HepG2 (cell line): ENCODE measurements around the gene SEPTIN2. TPM values are rescaled to one million over a fixed set of nuclear protein-coding genes. Genes with fewer than 3 reads are reported as not detected.

ENCODE experiments used
- ATF3 ChIP-seq: sonication (generic); formaldehyde crosslinking; IDR thresholded peaks from 2 replicates; pipeline ENCODE4 v1.4.0; 2020; ENCODE audit warnings: missing genetic modification reagents
- CEBPG ChIP-seq: IDR thresholded peaks from 2 replicates; pipeline ENCODE4 v1.6.1; 2016
- ELF4 ChIP-seq: sonication (generic); formaldehyde crosslinking; IDR thresholded peaks from 2 replicates; pipeline ENCODE4 v1.5.0; 2020; ENCODE audit warnings: missing genetic modification reagents, mild to moderate bottlenecking, moderate library complexity, borderline replicate concordance
- ETS1 ChIP-seq: sonication (generic); formaldehyde crosslinking; IDR thresholded peaks from 2 replicates; pipeline ENCODE4 v1.4.0; 2020; ENCODE audit warnings: missing genetic modification reagents
- KAT8 ChIP-seq: IDR thresholded peaks from 2 replicates; pipeline ENCODE4 v1.6.1; 2016; ENCODE audit warnings: missing genetic modification reagents, missing compliant biosample characterization
- KLF6 ChIP-seq: IDR thresholded peaks from 2 replicates; pipeline ENCODE4 v1.8.0; 2016; ENCODE audit warnings: missing biosample characterization, missing genetic modification reagents
- MED13 ChIP-seq: sonication (generic); formaldehyde crosslinking; IDR thresholded peaks from 2 replicates; pipeline ENCODE4 v1.5.0; 2020; ENCODE audit warnings: missing genetic modification reagents
- MIER2 ChIP-seq: IDR thresholded peaks from 2 replicates; pipeline ENCODE4 v1.6.1; 2016; ENCODE audit warnings: missing biosample characterization, missing genetic modification reagents
- NCOA2 ChIP-seq: sonication (generic); formaldehyde crosslinking; IDR thresholded peaks from 2 replicates; pipeline ENCODE4 v1.8.0; 2022; ENCODE audit warnings: inconsistent platforms
- NFRKB ChIP-seq: fragments of 450-650 bp; IDR thresholded peaks from 2 replicates; pipeline ENCODE4 v1.6.1; 2017
- REPIN1 ChIP-seq: sonication (generic); formaldehyde crosslinking; IDR thresholded peaks from 2 replicates; pipeline ENCODE4 v1.8.0; 2022; ENCODE audit warnings: missing genetic modification reagents, low read depth, mild to moderate bottlenecking, borderline replicate concordance
- SP140L ChIP-seq: sonication (generic); formaldehyde crosslinking; IDR thresholded peaks from 2 replicates; pipeline ENCODE4 v1.4.0; 2020; ENCODE audit warnings: missing genetic modification reagents, borderline replicate concordance
- THAP7 ChIP-seq: sonication (generic); formaldehyde crosslinking; IDR thresholded peaks from 2 replicates; pipeline ENCODE4 v1.8.1; 2023; ENCODE audit warnings: mild to moderate bottlenecking, missing genetic modification reagents
- ZNF407 ChIP-seq: sonication (generic); formaldehyde crosslinking; IDR thresholded peaks from one replicate; pipeline ENCODE4 v1.5.1; 2020; ENCODE audit warnings: mild to moderate bottlenecking, missing genetic modification reagents; ENCODE audit errors: not compliant biosample characterization
- ZNF580 ChIP-seq: IDR thresholded peaks from 2 replicates; pipeline ENCODE4 v1.6.1; 2016; ENCODE audit warnings: low read depth, borderline replicate concordance
- ZNF652 ChIP-seq: IDR thresholded peaks from 2 replicates; pipeline ENCODE4 v1.6.1; 2016; ENCODE audit warnings: low read depth, borderline replicate concordance
- ZNF83 ChIP-seq: sonication (generic); formaldehyde crosslinking; IDR thresholded peaks from 2 replicates; pipeline ENCODE4 v1.4.0; 2020; ENCODE audit warnings: missing genetic modification reagents, mild to moderate bottlenecking, borderline replicate concordance
- ZSCAN22 ChIP-seq: sonication (generic); formaldehyde crosslinking; IDR thresholded peaks from 2 replicates; pipeline ENCODE4 v1.4.0; 2020; ENCODE audit warnings: mild to moderate bottlenecking, missing genetic modification reagents
- polyA plus RNA-seq, 8 experiments: library from polyadenylated mRNA; depleted of rRNA in 3 of 8; stranded (reverse) in 7 of 8; unstranded in 1 of 8; fragments of >200 nt; fragmentation: Illumina TruSeq in 4 of 8; extraction: Trizol in 4 of 8; gene quantifications; 2 replicates each; pipeline versions ENCODE4 v1.2.1 to v1.2.3, GENCODE V29; 2011 to 2016; ENCODE audit warnings: low read depth in 4 of 8, missing spikeins in 1 of 8, mixed read lengths in 1 of 8; ENCODE audit not compliant: insufficient read depth in 1 of 8
- total RNA-seq, 5 experiments: library from RNA; depleted of rRNA; stranded (reverse); fragments of >200 nt; fragmentation: Illumina TruSeq; extraction: Trizol; gene quantifications; 2 replicates each; pipeline ENCODE4 v1.2.3, GENCODE V29; 2016; ENCODE audit warnings: low read depth in 1 of 5

Gene SEPTIN2
- total and polyA plus RNA-seq, 2 of the 13 experiments (the other 11 are each of a cell fraction or from before 2014, with no cell fraction given) = 493 to 733 TPM

- peak; percentile 18; the same call in 1 of the 2 replicates for TF ChIP-seq ZSCAN22
- peak; percentile 61; the same call in 1 of the 2 replicates for TF ChIP-seq THAP7 (CRISPR knock-in tag)
- TF ChIP-seq ZNF580 (CRISPR knock-in tag) = peak; percentile 87
- peak; percentile 86 for TF ChIP-seq MED13 (CRISPR knock-in tag)
- TF ChIP-seq NFRKB = peak; percentile 96
- TF ChIP-seq ZNF652 (CRISPR knock-in tag) = no peak
- peak; percentile 94 for TF ChIP-seq KAT8 (CRISPR knock-in tag)
- peak; percentile 85; the same call in 1 of the 2 replicates for TF ChIP-seq ELF4 (CRISPR knock-in tag)
- TF ChIP-seq KLF6 (CRISPR knock-in tag) = 0 out of 2 replicates have a peak, but pooled peaks have one; percentile 40
- peak; percentile 80; the same call in 1 of the 2 replicates for TF ChIP-seq ZNF83
- TF ChIP-seq ZNF407 (CRISPR knock-in tag) = peak; percentile 72
- TF ChIP-seq NCOA2 (CRISPR knock-in tag) = peak; percentile 50; the same call in 1 of the 2 replicates
- TF ChIP-seq CEBPG (CRISPR knock-in tag) = peak; percentile 91
- peak; percentile 44; the same call in 1 of the 2 replicates for TF ChIP-seq SP140L (CRISPR knock-in tag)
- TF ChIP-seq REPIN1 = peak; percentile 73; the same call in 1 of the 2 replicates
- TF ChIP-seq ETS1 (CRISPR knock-in tag) = 0 out of 2 replicates have a peak, but pooled peaks have one; percentile 90
- TF ChIP-seq MIER2 = 0 out of 2 replicates have a peak, but pooled peaks have one; percentile 55
- TF ChIP-seq ATF3 (CRISPR knock-in tag) = peak; percentile 59
Measured at GRCh38 chr2:241315093-241315878, 439 bp upstream of the SEPTIN2 start, which contains the start of gene HDLBP (continued).
